Endothelial cell of umbilical vein (primary cell): ENCODE data around the gene TBC1D7. TPM values are rescaled to one million over a fixed set of nuclear protein-coding genes. Genes with fewer than 3 reads are reported as not detected.

Source experiments
- BruUV-seq: library from RNA; stranded (reverse); fragments of 400-500 nt; replicated peaks from 2 replicates; lab custom pipeline; 2021; lab: Mats Ljungman, UMichigan
- CTCF ChIA-PET: fragments of 300-600, 350-600 bp; sonication (Branson Sonifier 250); formaldehyde crosslinking; loops from one replicate; lab custom pipeline; 2021; ENCODE audit warnings: antibody characterized with exemption, inconsistent platforms; lab: Charles Lee
- POLR2A ChIA-PET: fragments of 300-600, 350-600 bp; sonication (Branson Sonifier 250); formaldehyde crosslinking; loops from one replicate; lab custom pipeline; 2021; ENCODE audit warnings: antibody characterized with exemption, inconsistent platforms; lab: Charles Lee
- DNase-seq: peaks from one replicate; pipeline ENCODE4 v3.0.0-alpha.2; 2011; ENCODE audit warnings: low read depth, low spot score
- FAIRE-seq: peaks from 2 replicates; lab custom pipeline; 2011; peaks lifted over from hg19 to GRCh38; lab: Jason Lieb, UNC
- H2AFZ ChIP-seq: 2 replicates; pipeline ENCODE4 v1.6.0; 2012; ENCODE audit warnings: low read depth, low read length, control low read depth, inconsistent platforms
- H3K27ac ChIP-seq: 2 replicates; pipeline ENCODE4 v1.5.1; 2011; ENCODE audit warnings: low read depth, mild to moderate bottlenecking, control low read depth, low read length, moderate library complexity; ENCODE audit not compliant: insufficient read depth
- H3K27me3 ChIP-seq, 2 experiments: 2 replicates each; pipeline versions ENCODE4 v1.6.0 to v1.6.1; 2011; ENCODE audit warnings: low read length in 2 of 2, mixed read lengths in 1 of 2; ENCODE audit not compliant: control insufficient read depth in 2 of 2, insufficient read depth in 2 of 2
- H3K36me3 ChIP-seq, 2 experiments: 2 replicates in 1 of 2; 3 replicates in 1 of 2; pipeline ENCODE4 v1.5.1; 2011; ENCODE audit warnings: low read length in 2 of 2, mild to moderate bottlenecking in 1 of 2, moderate library complexity in 1 of 2; ENCODE audit not compliant: control insufficient read depth in 2 of 2, insufficient read depth in 2 of 2; ENCODE audit errors: extremely low read depth in 1 of 2
- H3K4me1 ChIP-seq: 3 replicates; pipeline ENCODE4 v1.5.1; 2011; ENCODE audit warnings: mild to moderate bottlenecking, low read length; ENCODE audit not compliant: control insufficient read depth, insufficient read depth; ENCODE audit errors: extremely low read depth
- H3K4me2 ChIP-seq: 2 replicates; pipeline ENCODE4 v1.6.1; 2011; ENCODE audit warnings: low read length, control low read depth, mixed read lengths; ENCODE audit not compliant: insufficient read depth
- H3K4me3 ChIP-seq, 3 experiments: fragments of 200-600 bp in 1 of 3; sonication (generic), shearing (Covaris generic) in 1 of 3; replicated peaks in 1 of 3; 2 replicates each; pipeline ENCODE4 v1.5.1; 2011 to 2016; ENCODE audit warnings: control low read depth in 3 of 3, low read length in 3 of 3, mild to moderate bottlenecking in 2 of 3, inconsistent platforms in 1 of 3, low read depth in 1 of 3, moderate library complexity in 1 of 3; ENCODE audit not compliant: insufficient read depth in 1 of 3
- H3K79me2 ChIP-seq: 2 replicates; pipeline ENCODE4 v1.6.0; 2012; ENCODE audit warnings: low read length, inconsistent platforms; ENCODE audit not compliant: control insufficient read depth, insufficient read depth
- H3K9ac ChIP-seq: replicated peaks from 2 replicates; pipeline ENCODE3; 2011; ENCODE audit warnings: low read length, control low read depth; ENCODE audit not compliant: insufficient read depth; ENCODE audit errors: extremely low read depth
- H3K9me1 ChIP-seq: replicated peaks from 3 replicates; pipeline ENCODE4 v1.6.0; 2011; ENCODE audit warnings: mild to moderate bottlenecking, low read length; ENCODE audit not compliant: control insufficient read depth, insufficient read depth; ENCODE audit errors: extremely low read depth
- H3K9me3 ChIP-seq: replicated peaks from 2 replicates; pipeline ENCODE4 v1.5.1; 2012; ENCODE audit warnings: low read length, inconsistent platforms; ENCODE audit not compliant: control insufficient read depth, insufficient read depth
- H4K20me1 ChIP-seq: replicated peaks from 2 replicates; pipeline ENCODE3; 2011; ENCODE audit warnings: mild to moderate bottlenecking, low read length; ENCODE audit not compliant: control insufficient read depth, insufficient read depth; ENCODE audit errors: extremely low read depth
- CTCF ChIP-seq, 2 donors: IDR thresholded peaks; 1 replicate in 1 of 2; 2 replicates in 1 of 2; pipeline ENCODE4 v1.5.1; 2011; ENCODE audit warnings: low read length in 2 of 2, mild to moderate bottlenecking in 2 of 2, moderate library complexity in 2 of 2, control low read depth in 1 of 2, inconsistent platforms in 1 of 2, low read depth in 1 of 2; ENCODE audit not compliant: insufficient read depth in 1 of 2; ENCODE audit errors: extremely low read depth in 1 of 2
- EZH2 ChIP-seq: IDR thresholded peaks from 2 replicates; pipeline ENCODE4 v1.6.1; 2012; ENCODE audit warnings: borderline replicate concordance, low read depth, mild to moderate bottlenecking, moderate library complexity, low read length, inconsistent platforms; ENCODE audit not compliant: severe bottlenecking
- FOS ChIP-seq: IDR thresholded peaks from 2 replicates; pipeline ENCODE4 v1.6.1; 2011; ENCODE audit warnings: mild to moderate bottlenecking, low read length, moderate library complexity, borderline replicate concordance; ENCODE audit not compliant: insufficient read depth
- GATA2 ChIP-seq: IDR thresholded peaks from 2 replicates; pipeline ENCODE4 v1.7.0; 2011; ENCODE audit warnings: low read depth, mild to moderate bottlenecking, moderate library complexity, mixed read lengths, low read length; ENCODE audit not compliant: insufficient read length, insufficient read depth
- JUN ChIP-seq: IDR thresholded peaks from 2 replicates; pipeline ENCODE4 v1.6.1; 2011; ENCODE audit warnings: borderline replicate concordance, low read depth; ENCODE audit not compliant: insufficient read length, insufficient read depth
- MYC ChIP-seq: IDR thresholded peaks from one replicate; pipeline ENCODE4 v1.6.1; 2011; ENCODE audit warnings: mild to moderate bottlenecking, low read depth, low read length
- POLR2A ChIP-seq: IDR thresholded peaks from 2 replicates; pipeline ENCODE4 v1.6.1; 2012; ENCODE audit warnings: low read depth, mild to moderate bottlenecking, control low read depth, low read length
- dilution Hi-C: fragments of 300-500 bp; cut with MboI; formaldehyde crosslinking; loops from one replicate; pipeline ENCODE4 v1.15.0; 2019; ENCODE audit warnings: low sequenced_read_pairs; ENCODE audit not compliant: extremely low pct_ligation_motif_present
- intact Hi-C: fragments of 100-400 bp; cut with micrococcal nuclease; formaldehyde crosslinking; loops from one replicate; pipeline ENCODE4 v1.10.0; 2022
- polyA plus RNA-seq, 4 experiments: library from polyadenylated mRNA; depleted of rRNA in 3 of 4; stranded (reverse) in 3 of 4; unstranded in 1 of 4; fragments of >200 nt; gene quantifications; 2 replicates each; pipeline versions ENCODE4 v1.2.1 to v1.2.3, GENCODE V29; 2011 to 2012; ENCODE audit warnings: missing spikeins in 1 of 4
- total RNA-seq: library from RNA; stranded (reverse); gene quantifications from 2 replicates; pipeline ENCODE4 v1.2.3, GENCODE V29; 2021

TBC1D7 gene
- total and polyA plus RNA-seq, 2 donors (not counting 3 experiments of a cell fraction or from before 2014, with no cell fraction given), result 26.6 to 28.1 TPM

GRCh38 chr6:13290335-13290734 lies 38.0 kb downstream of the TBC1D7 start:
- no peaks in the 10 kb centered on the region for H3K9me1 ChIP-seq
- no peak overlapping the region for H3K4me3 ChIP-seq
- dilution Hi-C loops, result no loop called here
- no peaks in the 10 kb centered on the region for H4K20me1 ChIP-seq
- DNase-seq (no peak), FAIRE-seq (no peak)
- H3K9ac ChIP-seq, result no peak overlapping the region
- H3K4me2 ChIP-seq, result no peak overlapping the region
- intact Hi-C loops, result no loop called here
- H3K36me3 ChIP-seq, result peaks cover 2 to 8% of the 10 kb centered on the region in 2 experiments
- H3K27ac ChIP-seq, result no peak overlapping the region
- POLR2A ChIA-PET, result interaction anchor here (0.7 kb wide), 1 partner anchor 30 kb away, joined by 3 read pairs; no protein-coding TSS in a partner anchor
- TF ChIP-seq GATA2 (no peak), JUN (no peak)
- H3K79me2 ChIP-seq, result no peaks in the 10 kb centered on the region
- BruUV-seq, result no TSS peak
- CTCF ChIA-PET, result no interaction called here
- H3K9me3 ChIP-seq, result no peaks in the 10 kb centered on the region
- H2AFZ ChIP-seq, result no peak overlapping the region
- H3K27me3 ChIP-seq, result no peaks in the 10 kb centered on the region
- H3K4me1 ChIP-seq, result no peaks in the 10 kb centered on the region

GRCh38 chr6:13289789-13290318 lies 38.5 kb downstream of the TBC1D7 start:
- TF ChIP-seq JUN (no peak), EZH2 (no peak), POLR2A (no peak), CTCF (IDR thresholded peaks at IDR 0.05; ENCODE audit: extremely low read depth in 1 of 2, insufficient read depth in 1 of 2, low read depth in 1 of 2, low read length in 2 of 2) (no peak), FOS (no peak), MYC (no peak), GATA2 (no peak)
- no TSS peak for BruUV-seq
- CTCF ChIA-PET, result no interaction called here
- FAIRE-seq (no peak), DNase-seq (no peak)
- Histone ChIP-seq H3K36me3 (peaks cover 2 to 8% of the 10 kb centered on the region in 2 experiments), H3K9me3 (no peaks in the 10 kb centered on the region), H3K79me2 (no peaks in the 10 kb centered on the region), H3K4me3 (no peak overlapping the region), H3K4me2 (no peak overlapping the region), H3K4me1 (no peaks in the 10 kb centered on the region), H3K27me3 (no peaks in the 10 kb centered on the region), H3K27ac (no peak overlapping the region), H3K9me1 (no peaks in the 10 kb centered on the region), H2AFZ (no peak overlapping the region), H3K9ac (no peak overlapping the region), H4K20me1 (no peaks in the 10 kb centered on the region)
- dilution Hi-C loops, result no loop called here
- intact Hi-C loops, result no loop called here
- POLR2A ChIA-PET, result no interaction called here
